ENCODE measurements around the gene MEIOC. TPM values are rescaled to one million over a fixed set of nuclear protein-coding genes. Genes with fewer than 3 reads are reported as not detected.

Gene MEIOC
- total RNA-seq, 1 donor from 2014 or later, result not detected

DNA sequence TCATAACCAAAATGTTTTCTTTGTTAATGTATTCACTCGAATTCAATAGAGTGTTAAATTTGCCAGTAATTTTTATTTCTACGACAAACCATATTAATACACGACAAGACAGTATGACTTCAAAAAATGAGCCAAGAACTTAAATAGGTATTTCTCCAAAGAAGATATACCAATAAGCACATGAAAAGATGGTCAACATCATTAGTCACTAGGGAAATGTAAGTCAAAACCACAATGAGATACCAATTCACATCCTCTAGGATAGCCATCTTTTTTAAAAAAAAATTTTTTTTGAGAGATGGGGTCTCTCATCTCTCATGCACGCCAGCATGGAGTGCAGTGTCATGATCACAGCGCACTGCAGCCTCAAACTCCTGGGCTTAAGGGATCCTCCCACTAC is 5.0 kb upstream of the MEIOC start:
- DNase-seq (ENCODE audit: low spot score in 2 of 2), result no peak
- H3K9me3 ChIP-seq, result no peaks in the 10 kb centered on the region
- H3K27ac ChIP-seq, result no peak overlapping the region
- no peaks in the 10 kb centered on the region for H3K36me3 ChIP-seq
- TF ChIP-seq, protein P1, sequence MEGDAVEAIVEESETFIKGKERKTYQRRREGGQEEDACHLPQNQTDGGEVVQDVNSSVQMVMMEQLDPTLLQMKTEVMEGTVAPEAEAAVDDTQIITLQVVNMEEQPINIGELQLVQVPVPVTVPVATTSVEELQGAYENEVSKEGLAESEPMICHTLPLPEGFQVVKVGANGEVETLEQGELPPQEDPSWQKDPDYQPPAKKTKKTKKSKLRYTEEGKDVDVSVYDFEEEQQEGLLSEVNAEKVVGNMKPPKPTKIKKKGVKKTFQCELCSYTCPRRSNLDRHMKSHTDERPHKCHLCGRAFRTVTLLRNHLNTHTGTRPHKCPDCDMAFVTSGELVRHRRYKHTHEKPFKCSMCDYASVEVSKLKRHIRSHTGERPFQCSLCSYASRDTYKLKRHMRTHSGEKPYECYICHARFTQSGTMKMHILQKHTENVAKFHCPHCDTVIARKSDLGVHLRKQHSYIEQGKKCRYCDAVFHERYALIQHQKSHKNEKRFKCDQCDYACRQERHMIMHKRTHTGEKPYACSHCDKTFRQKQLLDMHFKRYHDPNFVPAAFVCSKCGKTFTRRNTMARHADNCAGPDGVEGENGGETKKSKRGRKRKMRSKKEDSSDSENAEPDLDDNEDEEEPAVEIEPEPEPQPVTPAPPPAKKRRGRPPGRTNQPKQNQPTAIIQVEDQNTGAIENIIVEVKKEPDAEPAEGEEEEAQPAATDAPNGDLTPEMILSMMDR (IDR thresholded peaks at IDR 0.05), result no peak
- H3K27me3 ChIP-seq, result peaks cover under 1% of the 10 kb centered on the region
- no peaks in the 10 kb centered on the region for H3K4me1 ChIP-seq
- H3K4me3 ChIP-seq, result no peak overlapping the region
- intact Hi-C loops (cut with DNase I), result no loop called here

DNA sequence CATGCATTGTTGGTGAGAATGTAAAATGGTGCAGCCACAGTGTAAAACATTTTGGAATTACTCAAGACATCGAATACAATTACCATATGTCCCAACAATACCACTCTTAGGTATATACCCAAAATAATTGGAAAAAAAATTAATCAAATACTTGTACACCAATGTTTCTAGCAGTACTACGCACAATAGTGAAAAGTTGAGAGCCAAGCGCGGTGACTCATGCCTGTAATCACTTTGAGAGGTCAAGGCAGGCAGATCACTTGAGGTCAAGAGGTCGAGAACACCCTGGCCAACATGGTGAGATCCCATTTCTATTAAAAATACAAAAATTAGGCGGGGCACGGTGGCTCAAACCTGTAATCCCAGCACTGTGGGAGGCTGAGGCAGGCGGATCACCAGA is 3.5 kb upstream of the MEIOC start:
- H3K4me3 ChIP-seq, result no peak overlapping the region
- no peaks in the 10 kb centered on the region for H3K9me3 ChIP-seq
- no peak for DNase-seq (ENCODE audit: low spot score in 2 of 2)
- TF ChIP-seq, protein P1 (IDR thresholded peaks at IDR 0.05), result no peak
- no peak overlapping the region for H3K27ac ChIP-seq
- H3K27me3 ChIP-seq, result peaks cover 7% of the 10 kb centered on the region
- H3K36me3 ChIP-seq, result no peaks in the 10 kb centered on the region
- intact Hi-C loops (cut with DNase I), result no loop called here
- H3K4me1 ChIP-seq, result no peaks in the 10 kb centered on the region

DNA sequence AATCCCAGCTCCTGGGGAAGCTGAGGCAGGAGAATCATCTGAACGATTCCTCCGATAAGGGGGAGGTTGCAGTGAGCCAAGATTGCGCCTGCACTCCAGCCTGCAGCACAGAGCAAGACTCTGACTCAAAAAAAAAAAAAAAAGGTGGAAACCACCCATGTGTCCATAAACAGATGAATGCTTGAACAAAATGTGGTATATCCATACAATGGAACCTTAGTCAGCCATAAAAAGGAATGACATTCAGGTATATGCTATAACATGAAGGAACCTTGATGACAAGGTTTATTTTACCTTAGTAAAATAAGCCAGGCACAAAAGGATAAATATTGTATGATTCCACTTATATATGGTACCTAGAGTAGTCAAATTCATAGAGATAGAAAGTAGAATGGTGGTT is 2.9 kb upstream of the MEIOC start:
- intact Hi-C loops (cut with DNase I), result no loop called here
- Histone ChIP-seq H3K27me3 (peaks cover 7% of the 10 kb centered on the region), H3K4me1 (no peaks in the 10 kb centered on the region)

DNA sequence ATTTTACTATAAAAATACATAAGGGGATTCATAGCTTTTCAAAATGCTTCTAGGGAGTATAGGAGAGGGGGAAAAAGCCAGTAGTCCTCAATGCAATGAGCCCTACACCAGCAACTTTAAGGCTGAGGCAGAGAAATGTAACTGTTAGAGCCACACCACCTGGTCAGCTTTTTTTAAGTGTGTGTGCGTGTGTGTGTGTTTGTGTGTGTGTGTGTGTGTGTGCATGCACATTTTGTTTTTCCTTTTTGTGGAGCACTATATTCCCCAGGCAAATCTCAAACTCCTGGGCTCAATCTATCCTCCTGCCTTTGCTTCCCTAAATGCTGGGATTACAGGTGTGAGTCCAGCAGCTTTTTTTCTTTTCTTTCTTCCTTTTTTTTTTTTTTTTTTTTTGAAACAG is 2.3 kb upstream of the MEIOC start:
- H3K27me3 ChIP-seq, result peaks cover 7% of the 10 kb centered on the region
- H3K36me3 ChIP-seq, result no peaks in the 10 kb centered on the region
- no peaks in the 10 kb centered on the region for H3K9me3 ChIP-seq
- no peak overlapping the region for H3K27ac ChIP-seq
- no peaks in the 10 kb centered on the region for H3K4me1 ChIP-seq
- intact Hi-C loops (cut with DNase I), result no loop called here
- no peak for DNase-seq (ENCODE audit: low spot score in 2 of 2)
- TF ChIP-seq, protein P1 (IDR thresholded peaks at IDR 0.05), result no peak
- no peak overlapping the region for H3K4me3 ChIP-seq

More for the DNA sequence above, 2.9 kb upstream of the MEIOC start:
- H3K9me3 ChIP-seq, result no peaks in the 10 kb centered on the region
- H3K36me3 ChIP-seq, result no peaks in the 10 kb centered on the region
- TF ChIP-seq, protein P1 (IDR thresholded peaks at IDR 0.05), result no peak
- H3K27ac ChIP-seq, result no peak overlapping the region
- no peak for DNase-seq (ENCODE audit: low spot score in 2 of 2)
- no peak overlapping the region for H3K4me3 ChIP-seq

DNA sequence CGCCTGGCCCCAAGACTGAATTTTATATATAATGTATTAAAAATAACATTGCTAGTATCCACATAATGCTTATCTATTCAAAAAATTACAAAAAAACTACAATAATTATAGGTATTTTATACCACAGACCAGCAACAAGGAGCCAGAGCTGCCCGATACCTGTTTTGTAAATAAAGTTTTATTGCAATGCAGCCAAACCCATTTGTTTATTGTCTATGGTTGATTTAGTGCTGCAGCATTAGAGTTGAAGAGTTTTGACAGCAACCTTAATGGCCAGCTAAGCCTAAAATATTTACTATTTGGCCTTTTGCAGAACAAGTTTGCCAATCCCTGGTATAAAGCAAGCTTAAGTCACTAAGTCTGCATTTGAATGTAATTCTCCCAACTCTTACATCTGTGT is 5.6 kb downstream of the MEIOC start:
- intact Hi-C loops (cut with DNase I), result no loop called here
- Histone ChIP-seq H3K4me1 (no peaks in the 10 kb centered on the region), H3K27ac (no peak overlapping the region), H3K27me3 (peaks cover 1% of the 10 kb centered on the region), H3K36me3 (no peaks in the 10 kb centered on the region), H3K9me3 (no peaks in the 10 kb centered on the region), H3K4me3 (no peak overlapping the region)
- TF ChIP-seq, protein P1 (IDR thresholded peaks at IDR 0.05), result no peak
- DNase-seq (ENCODE audit: low spot score in 2 of 2), result no peak

DNA sequence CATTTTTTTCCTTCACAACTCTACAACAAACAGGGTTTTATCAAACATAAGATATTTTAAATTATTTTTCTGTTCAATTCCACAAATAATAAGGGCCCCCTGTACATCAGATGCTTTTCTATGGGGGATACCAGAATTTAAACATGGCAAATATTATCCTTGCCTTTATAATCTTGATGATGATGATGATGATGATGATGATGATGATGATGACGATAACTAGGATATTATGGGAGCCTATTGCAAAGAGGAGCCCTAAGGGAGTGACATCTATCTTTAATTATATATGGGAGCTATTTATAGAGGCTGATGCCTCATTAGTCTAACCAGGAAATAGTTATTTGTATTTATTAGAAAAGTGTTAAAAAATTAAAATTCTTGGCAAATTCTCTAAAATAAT is 6.8 kb downstream of the MEIOC start:
- Histone ChIP-seq H3K27ac (no peak overlapping the region), H3K27me3 (no peaks in the 10 kb centered on the region), H3K4me1 (no peaks in the 10 kb centered on the region), H3K4me3 (no peak overlapping the region), H3K36me3 (no peaks in the 10 kb centered on the region), H3K9me3 (no peaks in the 10 kb centered on the region)
- TF ChIP-seq, protein P1 (IDR thresholded peaks at IDR 0.05), result no peak
- intact Hi-C loops (cut with DNase I), result no loop called here
- DNase-seq (ENCODE audit: low spot score in 2 of 2), result no peak

Data from ascending aorta (tissue), 2 donors.